Stimulated activated naive CD4-positive, alpha-beta T cell (primary cell): Measurements from ENCODE around the gene SULT1E1.

ENCODE experiments used
- DNase-seq, 6 experiments: peaks; one replicate each; lab custom pipeline; 2025; lab: John Stamatoyannopoulos, UW

Gene SULT1E1

GRCh38 chr4:69799337-69799736 lies 60.6 kb downstream of the SULT1E1 start:
- DNase-seq = no peak

GRCh38 chr4:69793732-69794131 lies 66.2 kb downstream of the SULT1E1 start:
- DNase-seq = no peak
